Measurements from ENCODE around the gene KDM2A.
"Not testable (repeated sequence)": the region's sequence is repeated elsewhere in the genome, so short reads cannot be mapped to it uniquely, and the experiment has no call there.

The KDM2A gene

GRCh38 chr11:67230406-67230805 is 111.3 kb downstream of the KDM2A start:
- no peak for DNase-seq (ENCODE audit: low read depth)

GRCh38 chr11:67230886-67231285 is 111.8 kb downstream of the KDM2A start:
- no peak for DNase-seq (ENCODE audit: low read depth)
- H3K4me3 ChIP-seq (ENCODE audit: control insufficient read depth, low read depth, low read length), result no peak overlapping the region
- no peak for TF ChIP-seq CTCF (IDR thresholded peaks at IDR 0.05; ENCODE audit: control insufficient read depth, insufficient read depth, low read depth, low read length, missing control alignments)

More at GRCh38 chr11:67230406-67230805, 111.3 kb downstream of the KDM2A start:
- TF ChIP-seq CTCF (IDR thresholded peaks at IDR 0.05; ENCODE audit: control insufficient read depth, insufficient read depth, low read depth, low read length, missing control alignments), result no peak
- H3K4me3 ChIP-seq (ENCODE audit: control insufficient read depth, low read depth, low read length), result no peak overlapping the region

- DNase-seq (ENCODE audit: low read depth), result no peak
- H3K4me3 ChIP-seq (ENCODE audit: control insufficient read depth, low read depth, low read length), result no peak overlapping the region
- no peak for TF ChIP-seq CTCF (IDR thresholded peaks at IDR 0.05; ENCODE audit: control insufficient read depth, insufficient read depth, low read depth, low read length, missing control alignments)
Measured at GRCh38 chr11:67233584-67234190, 114.6 kb downstream of the KDM2A start.

GRCh38 chr11:67234571-67234970 is 115.5 kb downstream of the KDM2A start:
- not testable (repeated sequence) for H3K4me3 ChIP-seq (ENCODE audit: control insufficient read depth, low read depth, low read length); DNase-seq (ENCODE audit: low read depth)

GRCh38 chr11:67237574-67237973 is 118.5 kb downstream of the KDM2A start:
- DNase-seq (ENCODE audit: low read depth), result no peak
- TF ChIP-seq CTCF (IDR thresholded peaks at IDR 0.05; ENCODE audit: control insufficient read depth, insufficient read depth, low read depth, low read length, missing control alignments), result no peak
- no peak overlapping the region for H3K4me3 ChIP-seq (ENCODE audit: control insufficient read depth, low read depth, low read length)

GRCh38 chr11:67238894-67239782 is 120.1 kb downstream of the KDM2A start:
- DNase-seq (ENCODE audit: low read depth), result no peak
- TF ChIP-seq CTCF (IDR thresholded peaks at IDR 0.05; ENCODE audit: control insufficient read depth, insufficient read depth, low read depth, low read length, missing control alignments), result no peak
- peak overlapping the region; percentile 26 for H3K4me3 ChIP-seq (ENCODE audit: control insufficient read depth, low read depth, low read length)
